Loucy (cell line): ENCODE measurements around the gene POLR3GL.

Source experiments
- H2AFZ ChIP-seq: fragments of 200-600 bp; sonication (generic); 2 replicates; pipeline ENCODE4 v1.6.0; 2016; ENCODE audit warnings: antibody characterized with exemption, mild to moderate bottlenecking, low read length, moderate library complexity
- H3F3A ChIP-seq: fragments of 200-600 bp; 2 replicates; pipeline ENCODE4 v1.6.0; 2016; ENCODE audit warnings: antibody characterized with exemption, low read depth, mild to moderate bottlenecking
- H3K27me3 ChIP-seq: fragments of 200-600 bp; sonication (generic); 2 replicates; pipeline ENCODE4 v1.6.1; 2014; ENCODE audit warnings: low read length, mild to moderate bottlenecking; ENCODE audit not compliant: insufficient read depth, poor library complexity, severe bottlenecking
- H3K36me3 ChIP-seq: fragments of 200-600 bp; sonication (generic); 2 replicates; pipeline ENCODE4 v1.6.1; 2016; ENCODE audit warnings: low read length; ENCODE audit not compliant: insufficient read depth
- H3K4me1 ChIP-seq: fragments of 200-600 bp; sonication (generic); 2 replicates; pipeline ENCODE4 v1.5.1; 2014; ENCODE audit warnings: low read length, mild to moderate bottlenecking; ENCODE audit not compliant: insufficient read depth, poor library complexity, severe bottlenecking
- H3K4me2 ChIP-seq: fragments of 200-600 bp; sonication (generic); 2 replicates; pipeline ENCODE4 v1.6.0; 2014; ENCODE audit warnings: antibody characterized with exemption, low read length, low read depth, mild to moderate bottlenecking; ENCODE audit not compliant: poor library complexity, severe bottlenecking
- H3K4me3 ChIP-seq: fragments of 200-600 bp; sonication (generic); 2 replicates; pipeline ENCODE4 v1.5.1; 2014; ENCODE audit warnings: low read length, mild to moderate bottlenecking, mixed read lengths; ENCODE audit not compliant: poor library complexity, severe bottlenecking
- H3K79me2 ChIP-seq: fragments of 200-600 bp; sonication (generic); 2 replicates; pipeline ENCODE4 v1.6.1; 2014; ENCODE audit warnings: low read length; ENCODE audit not compliant: insufficient read depth
- H3K9ac ChIP-seq: fragments of 200-600 bp; sonication (generic); 2 replicates; pipeline ENCODE4 v1.6.0; 2014; ENCODE audit warnings: mild to moderate bottlenecking, low read depth, low read length, moderate library complexity; ENCODE audit not compliant: poor library complexity, severe bottlenecking
- H3K9me2 ChIP-seq: fragments of 200-600 bp; sonication (generic); replicated peaks from 2 replicates; pipeline ENCODE4 v1.6.1; 2016; ENCODE audit warnings: low read depth, low read length, mixed read lengths
- H3K9me3 ChIP-seq: fragments of 200-600 bp; sonication (generic); 2 replicates; pipeline ENCODE4 v1.6.1; 2014; ENCODE audit warnings: mild to moderate bottlenecking, antibody characterized with exemption, low read length, low read depth; ENCODE audit not compliant: insufficient read depth
- H4K20me1 ChIP-seq: fragments of 200-600 bp; sonication (generic); 2 replicates; pipeline ENCODE4 v1.6.0; 2014; ENCODE audit warnings: antibody characterized with exemption, low read length, mild to moderate bottlenecking; ENCODE audit not compliant: insufficient read depth, poor library complexity, severe bottlenecking
- CTCF ChIP-seq: fragments of 200-600 bp; sonication (generic); conservative IDR thresholded peaks from 2 replicates; pipeline ENCODE4 v1.5.1; 2014; ENCODE audit warnings: mild to moderate bottlenecking, antibody characterized with exemption, low read length
- EZH2phosphoT487 ChIP-seq: fragments of 200-600 bp; IDR thresholded peaks from 2 replicates; pipeline ENCODE4 v1.6.1; 2018; ENCODE audit warnings: antibody characterized with exemption, mild to moderate bottlenecking, moderate library complexity, borderline replicate concordance

Gene POLR3GL

GRCh38 chr1:145995964-145996432 lies 31.5 kb downstream of the POLR3GL start:
- H3K4me2 ChIP-seq, result peak overlapping the region; percentile 91
- H4K20me1 ChIP-seq, result peaks cover 43% of the 10 kb centered on the region
- H2AFZ ChIP-seq, result no peak overlapping the region
- peaks cover 29% of the 10 kb centered on the region; the same call in 1 of the 2 replicates for H3K36me3 ChIP-seq
- no peaks in the 10 kb centered on the region for H3K9me3 ChIP-seq
- TF ChIP-seq CTCF, result no peak
- no peak for TF ChIP-seq EZH2phosphoT487
- peaks cover 39% of the 10 kb centered on the region for H3K4me1 ChIP-seq
- H3K27me3 ChIP-seq, result peaks cover 9% of the 10 kb centered on the region
- peaks cover 16% of the 10 kb centered on the region for H3F3A ChIP-seq
- peak overlapping the region; percentile 98 for H3K4me3 ChIP-seq
- H3K9ac ChIP-seq, result peak overlapping the region; percentile 100
- peaks cover 51% of the 10 kb centered on the region for H3K79me2 ChIP-seq
- H3K9me2 ChIP-seq, result no peaks in the 10 kb centered on the region

GRCh38 chr1:145996433-145997015 lies 32.0 kb downstream of the POLR3GL start, which contains the start of gene TXNIP:
TXNIP (minus strand) TSS chr1:145996579; CDS start chr1:145996266, 313 bp downstream.
- H3K9me3 ChIP-seq, result no peaks in the 10 kb centered on the region
- no peak within 1 kb of the TSS for H2AFZ ChIP-seq
- H3F3A ChIP-seq, result peaks cover 13% of the 10 kb centered on the region; the same call in 1 of the 2 replicates
- H3K36me3 ChIP-seq, result peaks cover 29% of the 10 kb centered on the region; the same call in 1 of the 2 replicates
- peaks cover 39% of the 10 kb centered on the region for H3K4me1 ChIP-seq
- H3K27me3 ChIP-seq, result peaks cover 9% of the 10 kb centered on the region
- peak within 1 kb of the TSS; percentile 100 for H3K9ac ChIP-seq
- no peaks in the 10 kb centered on the region for H3K9me2 ChIP-seq
- peaks cover 51% of the 10 kb centered on the region for H3K79me2 ChIP-seq
- peak within 1 kb of the TSS; percentile 91 for H3K4me2 ChIP-seq
- TF ChIP-seq CTCF (no peak), EZH2phosphoT487 (no peak)
- H4K20me1 ChIP-seq, result peaks cover 43% of the 10 kb centered on the region
- H3K4me3 ChIP-seq, result peak within 1 kb of the TSS; percentile 98

- Histone ChIP-seq H3F3A (peaks cover 12% of the 10 kb centered on the region; the same call in 1 of the 2 replicates), H2AFZ (no peak overlapping the region)
Observed at GRCh38 chr1:145997016-145997717, 32.7 kb downstream of the POLR3GL start.

More at GRCh38 chr1:145997016-145997717, 32.7 kb downstream of the POLR3GL start:
- H3K9me3 ChIP-seq, result no peaks in the 10 kb centered on the region
- peak overlapping the region; percentile 100 for H3K9ac ChIP-seq
- H3K4me3 ChIP-seq, result peak overlapping the region; percentile 98
- TF ChIP-seq CTCF (no peak), EZH2phosphoT487 (no peak)
- H3K4me2 ChIP-seq, result peak overlapping the region; percentile 91
- peaks cover 48% of the 10 kb centered on the region for H3K79me2 ChIP-seq
- peaks cover 9% of the 10 kb centered on the region for H3K27me3 ChIP-seq
- H4K20me1 ChIP-seq, result peaks cover 40% of the 10 kb centered on the region
- H3K9me2 ChIP-seq, result no peaks in the 10 kb centered on the region
- H3K36me3 ChIP-seq, result peaks cover 29% of the 10 kb centered on the region; the same call in 1 of the 2 replicates
- H3K4me1 ChIP-seq, result peaks cover 39% of the 10 kb centered on the region
